ENCODE data around the gene CNTNAP2.

DNA sequence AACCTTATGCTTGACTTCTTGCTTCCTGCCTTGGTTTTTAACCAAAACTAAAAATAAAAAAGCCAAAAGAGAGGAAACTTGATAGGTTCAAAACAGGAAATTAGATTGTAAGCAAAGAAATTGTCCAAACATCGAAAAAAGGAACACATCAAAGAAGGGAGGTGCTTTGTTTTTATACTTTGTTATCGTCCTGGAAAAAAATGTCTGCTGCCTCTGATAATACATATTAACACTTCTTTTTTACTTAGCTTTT lies 2187.4 kb downstream of the CNTNAP2 start:
- TF ChIP-seq, protein P1, sequence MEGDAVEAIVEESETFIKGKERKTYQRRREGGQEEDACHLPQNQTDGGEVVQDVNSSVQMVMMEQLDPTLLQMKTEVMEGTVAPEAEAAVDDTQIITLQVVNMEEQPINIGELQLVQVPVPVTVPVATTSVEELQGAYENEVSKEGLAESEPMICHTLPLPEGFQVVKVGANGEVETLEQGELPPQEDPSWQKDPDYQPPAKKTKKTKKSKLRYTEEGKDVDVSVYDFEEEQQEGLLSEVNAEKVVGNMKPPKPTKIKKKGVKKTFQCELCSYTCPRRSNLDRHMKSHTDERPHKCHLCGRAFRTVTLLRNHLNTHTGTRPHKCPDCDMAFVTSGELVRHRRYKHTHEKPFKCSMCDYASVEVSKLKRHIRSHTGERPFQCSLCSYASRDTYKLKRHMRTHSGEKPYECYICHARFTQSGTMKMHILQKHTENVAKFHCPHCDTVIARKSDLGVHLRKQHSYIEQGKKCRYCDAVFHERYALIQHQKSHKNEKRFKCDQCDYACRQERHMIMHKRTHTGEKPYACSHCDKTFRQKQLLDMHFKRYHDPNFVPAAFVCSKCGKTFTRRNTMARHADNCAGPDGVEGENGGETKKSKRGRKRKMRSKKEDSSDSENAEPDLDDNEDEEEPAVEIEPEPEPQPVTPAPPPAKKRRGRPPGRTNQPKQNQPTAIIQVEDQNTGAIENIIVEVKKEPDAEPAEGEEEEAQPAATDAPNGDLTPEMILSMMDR (conservative IDR thresholded peaks at IDR 0.05; ENCODE audit: low read depth, low read length) = no peak
- TF ChIP-seq MAZ (IDR thresholded peaks at IDR 0.05; ENCODE audit: borderline replicate concordance, low read depth, low read length) (no peak), POLR2A (IDR thresholded peaks at IDR 0.05; ENCODE audit: low read depth, low read length) (no peak), SMC3 (IDR thresholded peaks at IDR 0.05; ENCODE audit: low read depth, low read length) (no peak), CHD1 (IDR thresholded peaks at IDR 0.05; ENCODE audit: low read depth, low read length) (no peak), RAD21 (IDR thresholded peaks at IDR 0.05; ENCODE audit: low read length) (no peak), CEBPB (IDR thresholded peaks at IDR 0.05; ENCODE audit: low read depth, low read length) (no peak), MXI1 (IDR thresholded peaks at IDR 0.05; ENCODE audit: borderline replicate concordance, low read depth, low read length) (no peak), RFX5 (IDR thresholded peaks at IDR 0.05; ENCODE audit: low read depth, low read length) (no peak), FOS (IDR thresholded peaks at IDR 0.05; ENCODE audit: low read depth, low read length) (no peak), MAFK (IDR thresholded peaks at IDR 0.05; ENCODE audit: low read depth, low read length) (no peak)
- TF ChIP-seq, protein P2, sequence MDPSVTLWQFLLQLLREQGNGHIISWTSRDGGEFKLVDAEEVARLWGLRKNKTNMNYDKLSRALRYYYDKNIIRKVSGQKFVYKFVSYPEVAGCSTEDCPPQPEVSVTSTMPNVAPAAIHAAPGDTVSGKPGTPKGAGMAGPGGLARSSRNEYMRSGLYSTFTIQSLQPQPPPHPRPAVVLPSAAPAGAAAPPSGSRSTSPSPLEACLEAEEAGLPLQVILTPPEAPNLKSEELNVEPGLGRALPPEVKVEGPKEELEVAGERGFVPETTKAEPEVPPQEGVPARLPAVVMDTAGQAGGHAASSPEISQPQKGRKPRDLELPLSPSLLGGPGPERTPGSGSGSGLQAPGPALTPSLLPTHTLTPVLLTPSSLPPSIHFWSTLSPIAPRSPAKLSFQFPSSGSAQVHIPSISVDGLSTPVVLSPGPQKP (IDR thresholded peaks at IDR 0.05; ENCODE audit: borderline replicate concordance, low read depth, low read length) = no peak
- TF ChIP-seq, protein P3, sequence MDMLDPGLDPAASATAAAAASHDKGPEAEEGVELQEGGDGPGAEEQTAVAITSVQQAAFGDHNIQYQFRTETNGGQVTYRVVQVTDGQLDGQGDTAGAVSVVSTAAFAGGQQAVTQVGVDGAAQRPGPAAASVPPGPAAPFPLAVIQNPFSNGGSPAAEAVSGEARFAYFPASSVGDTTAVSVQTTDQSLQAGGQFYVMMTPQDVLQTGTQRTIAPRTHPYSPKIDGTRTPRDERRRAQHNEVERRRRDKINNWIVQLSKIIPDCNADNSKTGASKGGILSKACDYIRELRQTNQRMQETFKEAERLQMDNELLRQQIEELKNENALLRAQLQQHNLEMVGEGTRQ (IDR thresholded peaks at IDR 0.05; ENCODE audit: low read depth, low read length) = no peak
